Mucosa of rectum (tissue), 2 donors: ENCODE data around the gene RNF141.

Source experiments
- H3K27ac ChIP-seq, 2 donors: one replicate each; pipeline ENCODE4 v1.7.0; 2013; ENCODE audit warnings: inconsistent platforms in 2 of 2, low read depth in 2 of 2, low read length in 2 of 2
- H3K27me3 ChIP-seq, 2 donors: one replicate each; pipeline ENCODE4 v1.7.0; 2013; ENCODE audit warnings: low read length in 2 of 2; ENCODE audit not compliant: control insufficient read depth in 2 of 2, insufficient read depth in 2 of 2
- H3K36me3 ChIP-seq, 2 donors: one replicate each; pipeline ENCODE4 v1.7.0; 2013; ENCODE audit warnings: low read length in 2 of 2; ENCODE audit not compliant: control insufficient read depth in 2 of 2, insufficient read depth in 2 of 2
- H3K4me1 ChIP-seq, 2 donors: one replicate each; pipeline ENCODE4 v1.7.0; 2013; ENCODE audit warnings: low read length in 2 of 2, mild to moderate bottlenecking in 1 of 2; ENCODE audit not compliant: control insufficient read depth in 2 of 2, insufficient read depth in 2 of 2
- H3K4me3 ChIP-seq, 2 donors: one replicate each; pipeline ENCODE4 v1.7.0; 2013; ENCODE audit warnings: low read length in 2 of 2
- H3K9ac ChIP-seq, 2 donors: one replicate each; pipeline ENCODE4 v1.7.0; 2013; ENCODE audit warnings: low read length in 2 of 2, low read depth in 1 of 2, mild to moderate bottlenecking in 1 of 2
- H3K9me3 ChIP-seq, 2 donors: one replicate each; pipeline ENCODE4 v1.7.0; 2013; ENCODE audit warnings: low read length in 2 of 2; ENCODE audit not compliant: control insufficient read depth in 2 of 2
- donor health status: healthy.
- donor health status: Normal muscosa, but diverticular disease.

Gene RNF141

DNA sequence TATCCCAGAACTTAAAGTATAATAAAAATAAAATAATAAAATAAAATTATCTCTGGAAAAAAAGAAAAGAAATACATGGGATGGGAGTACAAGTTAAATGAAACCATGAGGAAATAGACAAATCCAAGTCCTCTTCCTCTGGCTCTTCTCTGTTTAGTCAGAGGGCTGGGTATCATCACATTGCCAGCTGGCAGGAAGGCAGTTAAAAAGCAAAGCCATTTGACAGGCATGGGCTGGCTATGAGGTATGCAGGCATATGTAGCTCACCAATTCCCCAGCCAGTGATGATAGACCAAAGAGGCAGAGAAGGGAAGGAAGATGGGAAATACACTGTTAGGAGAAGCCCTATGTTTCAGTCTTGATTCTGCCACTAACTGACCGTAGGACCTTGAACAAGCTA lies 21.0 kb upstream of the RNF141 start:
- Histone ChIP-seq H3K9me3 (no peaks in the 10 kb centered on the region), H3K36me3 (no peaks in the 10 kb centered on the region), H3K4me3 (no peak overlapping the region)

GRCh38 chr11:10561043-10561818 lies 20.2 kb upstream of the RNF141 start:
- Histone ChIP-seq H3K27me3 (no peaks in the 10 kb centered on the region), H3K27ac (no peak overlapping the region), H3K9ac (no peak overlapping the region), H3K4me1 (no peaks in the 10 kb centered on the region), H3K4me3 (no peak overlapping the region), H3K9me3 (no peaks in the 10 kb centered on the region), H3K36me3 (no peaks in the 10 kb centered on the region)

More for the DNA sequence above, 21.0 kb upstream of the RNF141 start:
- Histone ChIP-seq H3K27ac (no peak overlapping the region), H3K9ac (no peak overlapping the region), H3K4me1 (no peaks in the 10 kb centered on the region), H3K27me3 (no peaks in the 10 kb centered on the region)

GRCh38 chr11:10558288-10558687 lies 17.3 kb upstream of the RNF141 start:
- Histone ChIP-seq H3K27ac (no peak overlapping the region), H3K9ac (no peak overlapping the region), H3K9me3 (no peaks in the 10 kb centered on the region), H3K27me3 (no peaks in the 10 kb centered on the region), H3K4me1 (no peaks in the 10 kb centered on the region), H3K4me3 (no peak overlapping the region), H3K36me3 (no peaks in the 10 kb centered on the region)

DNA sequence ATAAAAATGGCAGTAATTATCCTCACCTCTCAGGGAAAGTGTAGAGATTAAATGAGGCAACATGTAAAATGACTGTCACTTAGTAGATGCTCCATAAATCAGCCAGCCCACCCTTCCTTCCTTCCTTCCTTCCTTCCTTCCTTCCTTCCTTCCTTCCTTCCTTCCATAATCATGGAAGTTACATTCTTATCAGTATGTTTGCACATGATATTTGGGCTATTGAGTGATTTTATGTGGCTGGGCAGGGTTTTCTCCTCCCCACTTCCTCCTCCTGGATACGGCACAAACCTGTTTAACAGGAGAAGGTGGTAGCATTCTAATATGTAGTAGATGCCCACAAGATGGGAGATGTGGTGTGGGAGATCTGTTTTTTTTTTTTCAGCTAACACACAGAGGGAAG lies 15.6 kb upstream of the RNF141 start:
- no peaks in the 10 kb centered on the region for H3K27me3 ChIP-seq
- no peak overlapping the region for H3K4me3 ChIP-seq
- no peak overlapping the region for H3K9ac ChIP-seq
- no peaks in the 10 kb centered on the region for H3K4me1 ChIP-seq
- H3K9me3 ChIP-seq, result no peaks in the 10 kb centered on the region
- H3K27ac ChIP-seq, result no peak overlapping the region
- H3K36me3 ChIP-seq, result no peaks in the 10 kb centered on the region

GRCh38 chr11:10551845-10552352 lies 10.9 kb upstream of the RNF141 start:
- no peaks in the 10 kb centered on the region for H3K4me1 ChIP-seq
- no peaks in the 10 kb centered on the region for H3K27me3 ChIP-seq
- H3K4me3 ChIP-seq, result no peak overlapping the region
- no peak overlapping the region for H3K27ac ChIP-seq
- no peaks in the 10 kb centered on the region for H3K9me3 ChIP-seq
- H3K9ac ChIP-seq, result no peak overlapping the region
- H3K36me3 ChIP-seq, result no peaks in the 10 kb centered on the region

DNA sequence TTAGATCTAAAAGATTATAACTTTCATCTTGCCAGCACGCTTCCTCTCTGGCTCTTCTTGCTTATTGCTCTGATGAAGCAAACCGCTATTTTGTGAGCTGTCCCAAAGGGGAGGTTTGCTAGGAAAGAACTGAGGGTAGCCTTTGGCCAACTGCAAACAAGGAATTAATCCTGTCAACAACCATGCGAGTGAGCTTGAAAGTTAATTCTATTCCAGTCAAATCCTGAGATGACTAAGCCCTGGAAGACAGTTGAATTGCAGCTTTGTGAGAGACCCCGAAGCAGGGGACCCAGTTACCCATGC lies 10.3 kb upstream of the RNF141 start:
- no peaks in the 10 kb centered on the region for H3K4me1 ChIP-seq
- H3K9ac ChIP-seq, result no peak overlapping the region
- no peaks in the 10 kb centered on the region for H3K36me3 ChIP-seq
- H3K4me3 ChIP-seq, result no peak overlapping the region
- no peaks in the 10 kb centered on the region for H3K27me3 ChIP-seq
- H3K27ac ChIP-seq, result no peak overlapping the region
- no peaks in the 10 kb centered on the region for H3K9me3 ChIP-seq

GRCh38 chr11:10550503-10551289 lies 9.7 kb upstream of the RNF141 start:
- Histone ChIP-seq H3K27me3 (no peaks in the 10 kb centered on the region), H3K4me1 (no peaks in the 10 kb centered on the region), H3K27ac (no peak overlapping the region)

GRCh38 chr11:10544491-10545465 lies 3.8 kb upstream of the RNF141 start:
- no peak overlapping the region for H3K9ac ChIP-seq
- peaks cover 6 to 11% of the 10 kb centered on the region in 2 donors for H3K4me1 ChIP-seq
- no peak overlapping the region for H3K27ac ChIP-seq
- no peaks in the 10 kb centered on the region for H3K9me3 ChIP-seq
- H3K27me3 ChIP-seq, result no peaks in the 10 kb centered on the region
- H3K36me3 ChIP-seq, result no peaks in the 10 kb centered on the region
- no peak overlapping the region for H3K4me3 ChIP-seq

More at GRCh38 chr11:10550503-10551289, 9.7 kb upstream of the RNF141 start:
- no peak overlapping the region for H3K4me3 ChIP-seq
- no peaks in the 10 kb centered on the region for H3K36me3 ChIP-seq
- H3K9me3 ChIP-seq, result no peaks in the 10 kb centered on the region
- H3K9ac ChIP-seq, result no peak overlapping the region

- Histone ChIP-seq H3K27me3 (no peaks in the 10 kb centered on the region), H3K4me1 (peaks cover 7 to 13% of the 10 kb centered on the region in 2 donors), H3K36me3 (no peaks in the 10 kb centered on the region), H3K9me3 (no peaks in the 10 kb centered on the region), H3K9ac (no peak overlapping the region), H3K4me3 (no peak overlapping the region), H3K27ac (no peak overlapping the region)
Observed at GRCh38 chr11:10543782-10544181, 2.8 kb upstream of the RNF141 start.
